Measurements from ENCODE around the gene MME.

GRCh38 chr3:155233213-155233612 lies 153.1 kb downstream of the MME start:
- no peak for TF ChIP-seq CTCF (IDR thresholded peaks at IDR 0.05)
- no peak for TF ChIP-seq POLR2A (IDR thresholded peaks at IDR 0.05)

Data from uterus (tissue), 2 donors.